GM12875 (cell line): Measurements from ENCODE around the gene DCLRE1C.
"Not testable (repeated sequence)": the region's sequence is repeated elsewhere in the genome, so short reads cannot be mapped to it uniquely, and the experiment has no call there.

Source experiments
- H3K4me3 ChIP-seq: one replicate; pipeline ENCODE4 v1.5.1; 2011; ENCODE audit warnings: low read depth, low read length, control low read depth
- CTCF ChIP-seq: IDR thresholded peaks from 2 replicates; pipeline ENCODE4 v1.5.1; 2011; ENCODE audit warnings: low read depth, mild to moderate bottlenecking, control low read depth, inconsistent platforms, low read length, moderate library complexity, borderline replicate concordance; ENCODE audit not compliant: insufficient read depth

The DCLRE1C gene

GRCh38 chr10:14949291-14949690, 4.6 kb downstream of the DCLRE1C start:
- TF ChIP-seq CTCF, result no peak
- H3K4me3 ChIP-seq, result no peak overlapping the region

- no peak overlapping the region for H3K4me3 ChIP-seq
- TF ChIP-seq CTCF, result no peak
Measured at GRCh38 chr10:14947268-14947667, 6.6 kb downstream of the DCLRE1C start.

GRCh38 chr10:14945108-14945507, 8.8 kb downstream of the DCLRE1C start:
- no peak for TF ChIP-seq CTCF
- no peak overlapping the region for H3K4me3 ChIP-seq

- not testable (repeated sequence) for H3K4me3 ChIP-seq
Measured at GRCh38 chr10:14942950-14943338, 11.0 kb downstream of the DCLRE1C start.

GRCh38 chr10:14942147-14942949, 11.5 kb downstream of the DCLRE1C start:
- not testable (repeated sequence) for H3K4me3 ChIP-seq

GRCh38 chr10:14938971-14939370, 14.9 kb downstream of the DCLRE1C start:
- not testable (repeated sequence) for H3K4me3 ChIP-seq

GRCh38 chr10:14936584-14936983, 17.3 kb downstream of the DCLRE1C start:
- no peak for TF ChIP-seq CTCF
- H3K4me3 ChIP-seq, result no peak overlapping the region

GRCh38 chr10:14930610-14931009, 23.3 kb downstream of the DCLRE1C start:
- no peak overlapping the region for H3K4me3 ChIP-seq
- no peak for TF ChIP-seq CTCF
